KOPT-K1 (cell line): ENCODE results near the gene DGKZ.

Source experiments
- H3K27ac ChIP-seq: fragments of 200-600 bp; sonication (generic); 2 replicates; pipeline ENCODE4 v1.5.1; 2016; ENCODE audit warnings: antibody characterized with exemption, mild to moderate bottlenecking, low read depth, low read length; ENCODE audit not compliant: poor library complexity, severe bottlenecking
- H3K36me3 ChIP-seq: fragments of 200-600 bp; sonication (generic); 2 replicates; pipeline ENCODE4 v1.5.1; 2017; ENCODE audit warnings: antibody characterized with exemption, mild to moderate bottlenecking, low read length, moderate library complexity; ENCODE audit not compliant: insufficient read depth
- H3K9me3 ChIP-seq: fragments of 200-600 bp; sonication (generic); 2 replicates; pipeline ENCODE4 v1.5.1; 2017; ENCODE audit warnings: antibody characterized with exemption, low read length, mild to moderate bottlenecking; ENCODE audit not compliant: insufficient read depth, poor library complexity, severe bottlenecking

The DGKZ gene

GRCh38 chr11:46383974-46384701, 36.9 kb downstream of the DGKZ start:
- peaks cover 14% of the 10 kb centered on the region for H3K36me3 ChIP-seq
- no peaks in the 10 kb centered on the region for H3K9me3 ChIP-seq
- H3K27ac ChIP-seq: no peak overlapping the region

DNA sequence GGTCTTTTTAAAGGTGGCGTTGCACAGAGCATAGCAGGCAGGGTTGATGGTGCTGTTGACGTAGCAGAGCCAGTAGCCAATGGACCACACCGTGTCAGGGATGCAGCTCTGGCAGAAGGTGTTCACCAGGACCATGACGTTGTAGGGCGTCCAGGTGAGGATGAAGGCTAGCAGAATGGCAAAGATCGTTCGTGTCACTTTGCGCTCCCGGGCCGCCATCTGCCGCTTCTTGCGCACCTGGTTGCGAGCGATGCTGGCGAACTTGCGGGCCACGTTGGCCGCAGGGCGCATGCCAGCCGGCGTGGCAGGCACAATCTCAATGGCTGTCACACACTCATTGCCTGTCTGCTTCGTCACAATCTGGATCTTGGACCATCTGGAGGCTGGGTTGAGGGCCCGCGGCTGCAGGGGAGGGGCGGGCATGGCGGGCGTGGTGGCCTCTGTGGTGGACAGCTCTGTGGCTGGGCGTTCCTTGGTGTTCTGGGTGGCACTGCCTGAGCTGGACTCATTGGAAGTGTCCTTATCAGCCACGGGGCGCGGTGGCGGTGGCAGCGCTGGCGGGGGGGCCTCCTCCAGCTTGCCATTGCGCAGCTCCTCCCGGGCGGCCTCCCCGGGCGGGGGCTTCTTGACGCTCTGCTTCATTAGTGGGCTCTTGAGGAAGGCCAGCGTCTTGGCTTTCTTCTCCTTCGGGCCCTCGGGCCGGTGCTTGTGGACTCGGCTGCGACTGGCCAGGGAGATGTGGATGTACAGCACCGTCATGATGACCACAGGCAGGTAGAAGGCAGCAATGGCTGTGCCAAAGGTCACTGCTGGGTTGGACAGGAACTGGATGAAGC, 38.1 kb downstream of the DGKZ start:
- Histone ChIP-seq H3K9me3 (no peaks in the 10 kb centered on the region), H3K27ac (no peak overlapping the region), H3K36me3 (peaks cover 7% of the 10 kb centered on the region; the same call in 1 of the 2 replicates)

- H3K27ac ChIP-seq: no peak overlapping the region
- peaks cover 7% of the 10 kb centered on the region; the same call in 1 of the 2 replicates for H3K36me3 ChIP-seq
- no peaks in the 10 kb centered on the region for H3K9me3 ChIP-seq
Measured at GRCh38 chr11:46386005-46386578, 38.8 kb downstream of the DGKZ start.

GRCh38 chr11:46386674-46387073, 39.4 kb downstream of the DGKZ start:
- Histone ChIP-seq H3K9me3 (no peaks in the 10 kb centered on the region), H3K36me3 (peaks cover 7% of the 10 kb centered on the region; the same call in 1 of the 2 replicates), H3K27ac (no peak overlapping the region)

DNA sequence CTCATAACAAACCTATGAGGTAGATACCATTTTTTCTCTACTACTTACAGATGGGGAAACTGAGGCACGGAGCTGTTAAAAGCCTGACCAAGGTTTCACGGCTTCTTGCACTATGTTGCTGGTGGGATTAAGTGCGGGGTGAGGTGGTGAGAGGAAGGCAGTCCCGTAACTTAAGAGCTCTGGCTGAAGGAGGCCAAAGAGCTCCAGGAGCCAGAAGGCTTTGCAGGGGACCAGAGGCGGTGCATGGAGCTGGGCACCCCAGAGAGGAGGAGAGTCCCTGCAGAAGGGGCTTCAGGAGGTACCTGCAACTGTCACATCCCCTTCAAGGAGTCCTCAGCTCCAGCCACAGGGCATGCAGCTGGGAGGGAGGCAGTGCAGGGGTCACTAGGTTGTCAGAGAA, 40.2 kb downstream of the DGKZ start:
- Histone ChIP-seq H3K36me3 (peaks cover 7% of the 10 kb centered on the region; the same call in 1 of the 2 replicates), H3K27ac (no peak overlapping the region), H3K9me3 (no peaks in the 10 kb centered on the region)

DNA sequence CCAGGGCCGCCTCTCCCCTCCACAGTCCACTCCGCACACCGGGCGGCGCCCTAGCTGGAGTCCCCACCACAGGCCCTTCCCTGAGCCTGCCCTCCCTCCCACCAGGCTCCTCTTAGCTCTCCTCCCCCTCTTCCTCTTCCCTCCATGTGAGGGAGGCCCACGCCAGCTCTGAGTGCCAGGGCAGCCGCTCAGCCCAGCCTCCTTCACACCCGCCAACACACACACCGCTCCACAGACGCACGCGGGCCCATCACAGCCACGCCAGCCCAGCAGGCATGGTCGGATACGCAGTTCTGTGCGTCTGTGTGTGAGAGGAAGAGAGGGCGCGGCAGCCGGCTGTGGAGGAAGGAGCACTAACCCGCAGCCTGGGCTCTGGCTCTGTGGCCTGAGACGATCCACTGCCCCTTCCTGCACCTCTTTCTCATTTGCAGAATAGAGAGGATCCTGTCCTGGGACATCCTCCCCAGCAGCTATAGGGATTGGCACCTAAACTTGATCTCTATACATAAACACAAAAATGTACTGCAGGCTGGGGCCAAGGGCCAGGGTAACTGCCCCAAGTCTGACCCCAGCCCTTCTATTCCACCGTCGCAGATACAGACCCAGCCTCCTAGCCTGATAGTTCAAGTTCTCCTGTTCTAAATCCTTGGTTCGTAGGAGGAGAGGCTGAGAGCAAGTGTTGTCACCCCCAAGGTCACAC, 40.8 kb downstream of the DGKZ start:
- no peaks in the 10 kb centered on the region for H3K9me3 ChIP-seq
- no peak overlapping the region for H3K27ac ChIP-seq
- H3K36me3 ChIP-seq: peaks cover 1% of the 10 kb centered on the region; the same call in 1 of the 2 replicates

DNA sequence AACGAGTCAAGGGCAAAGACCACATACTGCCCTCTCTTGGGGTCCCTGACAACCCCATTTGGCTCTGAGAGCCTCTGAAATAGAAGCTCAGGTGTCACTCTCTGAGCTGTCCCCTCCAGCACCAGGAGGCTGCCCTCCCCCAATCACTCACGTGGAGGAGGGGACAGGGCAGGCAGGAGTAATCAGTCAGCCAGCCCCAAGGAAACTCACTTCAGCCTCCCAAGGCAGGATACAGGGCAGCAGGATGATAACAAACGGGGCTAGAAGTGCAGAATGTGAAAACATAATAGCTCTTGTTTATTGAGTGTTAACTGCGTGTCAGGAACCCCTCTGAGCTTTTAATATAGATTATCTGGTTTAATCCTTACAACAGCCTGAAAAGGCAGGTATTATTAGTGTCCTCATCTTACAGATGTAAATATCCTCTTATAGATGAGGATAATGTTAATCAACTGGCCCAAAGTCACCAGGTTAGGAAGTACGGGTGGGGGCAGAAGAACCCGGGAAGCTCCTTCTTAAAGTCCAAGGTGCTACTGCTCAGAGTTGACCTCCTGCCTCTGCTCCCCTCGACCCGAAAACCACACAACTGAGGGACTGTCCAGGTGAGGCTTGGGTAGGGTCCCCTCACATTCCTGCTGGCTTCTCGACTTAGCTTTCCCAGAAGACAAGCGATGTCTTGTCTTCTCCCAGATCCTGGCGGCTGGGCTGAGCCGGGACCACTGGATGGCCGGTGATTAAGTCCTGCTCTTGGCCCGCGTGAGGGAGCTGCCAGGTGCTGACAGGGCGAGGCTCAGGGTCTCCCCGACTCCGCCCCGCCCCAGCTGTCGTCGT, 41.6 kb downstream of the DGKZ start:
- Histone ChIP-seq H3K9me3 (no peaks in the 10 kb centered on the region), H3K27ac (no peak overlapping the region)

GRCh38 chr11:46389450-46390330, 42.4 kb downstream of the DGKZ start:
- no peaks in the 10 kb centered on the region for H3K36me3 ChIP-seq
- no peak overlapping the region for H3K27ac ChIP-seq
- no peaks in the 10 kb centered on the region for H3K9me3 ChIP-seq

More for the DNA sequence above, 41.6 kb downstream of the DGKZ start:
- H3K36me3 ChIP-seq: no peaks in the 10 kb centered on the region

- H3K36me3 ChIP-seq: no peaks in the 10 kb centered on the region
- no peak overlapping the region for H3K27ac ChIP-seq
- H3K9me3 ChIP-seq: no peaks in the 10 kb centered on the region
Measured at GRCh38 chr11:46390331-46391171, 43.3 kb downstream of the DGKZ start.

GRCh38 chr11:46391186-46391577, 43.9 kb downstream of the DGKZ start:
- Histone ChIP-seq H3K27ac (no peak overlapping the region), H3K36me3 (peaks cover 5% of the 10 kb centered on the region; the same call in 1 of the 2 replicates), H3K9me3 (no peaks in the 10 kb centered on the region)

DNA sequence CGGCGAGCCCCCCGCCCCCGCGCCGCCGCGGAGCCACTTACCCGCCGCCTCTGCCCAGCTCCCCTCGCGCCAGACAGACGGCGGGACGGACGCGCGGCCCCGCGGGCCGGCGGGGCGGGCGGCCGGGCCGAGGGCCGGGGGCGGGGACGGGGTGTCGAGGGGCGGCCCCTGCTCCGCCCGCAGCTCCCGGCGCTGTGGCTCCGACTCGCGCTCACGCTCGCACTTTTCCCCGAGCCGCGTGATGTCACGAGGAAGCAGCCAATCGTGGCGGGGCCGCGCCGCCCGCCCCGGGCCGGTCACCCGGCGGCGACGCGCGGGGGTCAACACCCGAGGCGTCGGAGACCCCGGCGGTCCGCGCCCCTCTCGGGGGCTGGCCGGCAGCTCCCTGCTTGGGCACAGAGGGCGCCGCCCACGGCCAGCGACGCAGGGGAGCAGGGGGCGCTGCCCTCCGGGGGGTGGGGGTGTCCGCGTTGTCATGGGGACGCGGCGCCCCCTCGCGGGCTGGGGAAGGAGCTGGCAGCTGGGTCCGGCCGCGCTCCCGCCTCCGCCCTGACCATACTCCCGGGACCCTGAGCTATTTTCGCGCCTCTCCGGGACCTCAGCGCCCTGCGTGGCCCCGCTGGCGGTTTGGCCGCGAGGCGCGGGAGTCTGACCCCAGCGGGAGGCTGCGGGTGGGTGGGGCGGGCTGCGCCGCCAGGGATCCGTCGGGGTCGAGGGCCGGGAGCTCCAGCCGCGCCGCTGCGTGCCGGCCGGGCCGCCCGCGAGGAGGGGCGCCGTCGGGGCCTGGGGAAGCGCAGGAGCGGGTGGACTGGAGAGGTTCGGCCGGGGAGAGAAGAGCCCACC, 44.5 kb downstream of the DGKZ start, which contains the start of gene CHRM4:
CHRM4 (minus strand) TSS at position 199 of the 843 bp plus-strand sequence. CDS start 5,219 bp downstream, outside the sequence.
- peaks cover 12% of the 10 kb centered on the region; the same call in 1 of the 2 replicates for H3K36me3 ChIP-seq
- H3K9me3 ChIP-seq: no peaks in the 10 kb centered on the region
- H3K27ac ChIP-seq: no peak within 1 kb of the TSS
